Astrocyte (in vitro differentiated cells and primary cell): ENCODE data around the gene PRRT1B. TPM values are rescaled to one million over a fixed set of nuclear protein-coding genes. Genes with fewer than 3 reads are reported as not detected.

ENCODE experiments used
- DNase-seq: peaks from one replicate; pipeline ENCODE4 v3.0.0-alpha.2; 2010; ENCODE audit warnings: low read depth
- FAIRE-seq: peaks from 2 replicates; lab custom pipeline; 2011; peaks lifted over from hg19 to GRCh38; lab: Jason Lieb, UNC
- H2AFZ ChIP-seq: 2 replicates; pipeline ENCODE4 v1.6.0; 2012; ENCODE audit warnings: low read depth, low read length, inconsistent platforms
- H3K27ac ChIP-seq: 2 replicates; pipeline ENCODE4 v1.5.1; 2011; ENCODE audit warnings: low read depth, low read length, inconsistent platforms
- H3K27me3 ChIP-seq: 2 replicates; pipeline ENCODE4 v1.6.0; 2011; ENCODE audit warnings: low read length, inconsistent platforms; ENCODE audit not compliant: insufficient read depth
- H3K36me3 ChIP-seq: 2 replicates; pipeline ENCODE4 v1.5.1; 2011; ENCODE audit warnings: low read length, inconsistent platforms; ENCODE audit not compliant: insufficient read depth
- H3K4me1 ChIP-seq: 2 replicates; pipeline ENCODE4 v1.5.1; 2011; ENCODE audit warnings: low read length, inconsistent platforms; ENCODE audit not compliant: insufficient read depth
- H3K4me2 ChIP-seq: 2 replicates; pipeline ENCODE4 v1.6.0; 2012; ENCODE audit warnings: low read length, inconsistent platforms
- H3K4me3 ChIP-seq: 2 replicates; pipeline ENCODE4 v1.5.1; 2011; ENCODE audit warnings: low read depth, mild to moderate bottlenecking, low read length, inconsistent platforms; ENCODE audit not compliant: insufficient read depth
- H3K79me2 ChIP-seq: 2 replicates; pipeline ENCODE4 v1.6.0; 2012; ENCODE audit warnings: mild to moderate bottlenecking, low read length, inconsistent platforms; ENCODE audit not compliant: insufficient read depth
- H3K9ac ChIP-seq: 2 replicates; pipeline ENCODE4 v1.6.0; 2012; ENCODE audit warnings: mild to moderate bottlenecking, low read length, inconsistent platforms
- H3K9me3 ChIP-seq: 2 replicates; pipeline ENCODE4 v1.5.1; 2012; ENCODE audit warnings: low read depth, mild to moderate bottlenecking, low read length, inconsistent platforms; ENCODE audit not compliant: insufficient read depth
- H4K20me1 ChIP-seq: 2 replicates; pipeline ENCODE4 v1.6.0; 2012; ENCODE audit warnings: low read length, inconsistent platforms; ENCODE audit not compliant: insufficient read depth
- H3K27ac Mint-ChIP-seq: one replicate; pipeline ENCODE4 v1.8.0; 2021; ENCODE audit warnings: mild to moderate bottlenecking, mixed read lengths; ENCODE audit not compliant: unreplicated experiment
- H3K27me3 Mint-ChIP-seq: one replicate; pipeline ENCODE4 v1.8.0; 2021; ENCODE audit warnings: low read depth, mixed read lengths; ENCODE audit not compliant: unreplicated experiment
- H3K36me3 Mint-ChIP-seq: one replicate; pipeline ENCODE4 v1.8.0; 2021; ENCODE audit warnings: low read depth, mixed read lengths; ENCODE audit not compliant: unreplicated experiment
- H3K4me1 Mint-ChIP-seq: one replicate; pipeline ENCODE4 v1.8.0; 2021; ENCODE audit warnings: low read depth, mixed read lengths; ENCODE audit not compliant: unreplicated experiment
- H3K4me3 Mint-ChIP-seq: one replicate; pipeline ENCODE4 v1.8.0; 2021; ENCODE audit warnings: mild to moderate bottlenecking, moderate library complexity, mixed read lengths; ENCODE audit not compliant: unreplicated experiment
- H3K9me3 Mint-ChIP-seq: one replicate; pipeline ENCODE4 v1.8.0; 2021; ENCODE audit warnings: mild to moderate bottlenecking, mixed read lengths; ENCODE audit not compliant: unreplicated experiment
- EZH2 ChIP-seq: IDR thresholded peaks from 2 replicates; pipeline ENCODE4 v1.6.1; 2012; ENCODE audit warnings: mild to moderate bottlenecking, low read length, inconsistent platforms; ENCODE audit not compliant: insufficient read depth
- total RNA-seq: library from RNA; stranded (reverse); gene quantifications from 2 replicates; pipeline ENCODE4 v1.2.1, GENCODE V29; 2021
- TF ChIP-seq, protein P1 (sequence below): IDR thresholded peaks from 2 replicates; pipeline ENCODE4 v1.5.1; 2011; ENCODE audit warnings: low read depth, mild to moderate bottlenecking, inconsistent platforms, low read length, moderate library complexity; ENCODE audit not compliant: insufficient read depth

Gene PRRT1B
- total RNA-seq, 1 donor from 2014 or later, result not detected

DNA sequence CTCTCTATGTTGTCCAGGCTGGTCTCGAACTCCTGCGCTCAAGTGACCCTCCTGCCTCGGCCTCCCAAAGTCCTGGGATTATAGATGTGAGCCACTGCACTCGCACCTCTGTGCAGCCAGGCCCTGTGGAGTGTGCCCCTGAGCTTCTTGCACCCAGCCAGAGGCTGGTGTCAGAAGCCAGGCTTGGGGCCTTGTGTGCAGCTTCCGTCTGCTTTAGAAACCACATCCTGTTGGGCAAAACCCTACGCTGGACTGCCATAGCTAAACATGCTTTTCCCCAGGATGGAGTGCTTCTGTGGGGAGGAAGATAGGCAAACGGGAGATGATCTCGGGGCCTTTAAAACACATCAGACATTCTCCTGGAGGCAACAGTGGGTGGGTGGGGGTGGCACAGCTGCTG is 40.1 kb downstream of the PRRT1B start:
- Mint-ChIP-seq H3K9me3 (no peaks in the 10 kb centered on the region), H3K27ac (no peak overlapping the region), H3K36me3 (peaks cover 18% of the 10 kb centered on the region), H3K4me3 (no peak overlapping the region), H3K4me1 (peaks cover 9% of the 10 kb centered on the region), H3K27me3 (no peaks in the 10 kb centered on the region)
- Histone ChIP-seq H3K4me3 (no peak overlapping the region), H3K4me2 (no peak overlapping the region), H3K4me1 (no peaks in the 10 kb centered on the region), H2AFZ (no peak overlapping the region), H3K9ac (no peak overlapping the region), H3K36me3 (peaks cover 3% of the 10 kb centered on the region), H3K27ac (no peak overlapping the region), H3K9me3 (no peaks in the 10 kb centered on the region), H3K27me3 (no peaks in the 10 kb centered on the region), H3K79me2 (no peaks in the 10 kb centered on the region), H4K20me1 (no peaks in the 10 kb centered on the region)
- no peak for TF ChIP-seq EZH2
- TF ChIP-seq, protein P1, sequence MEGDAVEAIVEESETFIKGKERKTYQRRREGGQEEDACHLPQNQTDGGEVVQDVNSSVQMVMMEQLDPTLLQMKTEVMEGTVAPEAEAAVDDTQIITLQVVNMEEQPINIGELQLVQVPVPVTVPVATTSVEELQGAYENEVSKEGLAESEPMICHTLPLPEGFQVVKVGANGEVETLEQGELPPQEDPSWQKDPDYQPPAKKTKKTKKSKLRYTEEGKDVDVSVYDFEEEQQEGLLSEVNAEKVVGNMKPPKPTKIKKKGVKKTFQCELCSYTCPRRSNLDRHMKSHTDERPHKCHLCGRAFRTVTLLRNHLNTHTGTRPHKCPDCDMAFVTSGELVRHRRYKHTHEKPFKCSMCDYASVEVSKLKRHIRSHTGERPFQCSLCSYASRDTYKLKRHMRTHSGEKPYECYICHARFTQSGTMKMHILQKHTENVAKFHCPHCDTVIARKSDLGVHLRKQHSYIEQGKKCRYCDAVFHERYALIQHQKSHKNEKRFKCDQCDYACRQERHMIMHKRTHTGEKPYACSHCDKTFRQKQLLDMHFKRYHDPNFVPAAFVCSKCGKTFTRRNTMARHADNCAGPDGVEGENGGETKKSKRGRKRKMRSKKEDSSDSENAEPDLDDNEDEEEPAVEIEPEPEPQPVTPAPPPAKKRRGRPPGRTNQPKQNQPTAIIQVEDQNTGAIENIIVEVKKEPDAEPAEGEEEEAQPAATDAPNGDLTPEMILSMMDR, result no peak
- no peak for DNase-seq
- FAIRE-seq, result no peak

DNA sequence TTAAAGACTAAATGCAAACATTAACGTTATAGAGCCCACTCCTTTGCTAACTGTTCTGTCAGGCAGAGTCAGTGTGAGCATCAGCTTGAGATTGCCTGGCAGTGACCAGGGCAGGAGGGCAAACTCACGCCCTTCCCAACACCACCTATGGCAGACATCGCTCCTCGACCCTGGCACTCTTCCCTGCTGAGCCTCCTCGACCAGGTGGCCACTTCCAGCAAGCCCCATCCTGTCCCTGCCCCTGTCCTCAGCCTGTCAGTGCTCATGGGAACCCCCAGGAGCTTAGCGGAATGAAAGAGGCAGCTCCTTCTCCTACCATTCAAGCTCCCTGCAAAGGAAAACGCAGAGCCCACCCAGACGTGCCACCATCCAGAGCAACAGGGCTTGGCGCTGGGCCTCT is 42.0 kb downstream of the PRRT1B start:
- no peak overlapping the region for H3K4me3 ChIP-seq
- no peaks in the 10 kb centered on the region for H3K27me3 ChIP-seq
- TF ChIP-seq, protein P1, result no peak
- TF ChIP-seq EZH2, result no peak
- no peak overlapping the region for H3K9ac ChIP-seq
- H3K4me1 ChIP-seq, result no peaks in the 10 kb centered on the region
- H2AFZ ChIP-seq, result no peak overlapping the region
- Mint-ChIP-seq H3K4me3 (no peak overlapping the region), H3K4me1 (peaks cover 23% of the 10 kb centered on the region), H3K36me3 (peaks cover 23% of the 10 kb centered on the region), H3K27ac (no peak overlapping the region), H3K9me3 (no peaks in the 10 kb centered on the region), H3K27me3 (no peaks in the 10 kb centered on the region)
- H3K27ac ChIP-seq, result no peak overlapping the region
- FAIRE-seq, result no peak
- H3K36me3 ChIP-seq, result peaks cover 3% of the 10 kb centered on the region
- no peak overlapping the region for H3K4me2 ChIP-seq
- H4K20me1 ChIP-seq, result peaks cover 3% of the 10 kb centered on the region
- H3K9me3 ChIP-seq, result no peaks in the 10 kb centered on the region
- no peaks in the 10 kb centered on the region for H3K79me2 ChIP-seq
- no peak for DNase-seq

DNA sequence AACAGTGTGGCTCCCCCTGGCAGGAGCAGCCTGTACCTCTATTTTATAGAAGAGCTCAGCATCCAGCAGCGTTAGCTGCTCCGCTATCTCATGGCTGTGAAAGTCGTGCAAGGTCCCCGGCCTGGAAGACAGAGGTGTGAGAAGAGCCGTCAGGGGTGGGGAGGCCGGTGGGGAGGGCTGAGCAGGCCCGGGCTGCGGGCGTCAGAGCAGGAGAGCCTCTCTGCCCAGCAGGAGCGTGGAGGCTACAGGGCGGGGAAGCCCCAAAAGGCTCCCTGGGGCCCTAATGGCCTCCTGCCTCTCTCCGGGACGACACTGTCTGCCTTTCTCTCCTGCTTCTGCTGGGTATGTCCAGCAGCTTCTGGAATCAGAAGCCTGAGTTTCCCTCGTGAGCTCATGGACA is 42.6 kb downstream of the PRRT1B start:
- H3K4me3 Mint-ChIP-seq, result no peak overlapping the region
- H3K27ac Mint-ChIP-seq, result no peak overlapping the region
- H3K9ac ChIP-seq, result no peak overlapping the region
- no peak for DNase-seq
- peaks cover 25% of the 10 kb centered on the region for H3K4me1 Mint-ChIP-seq
- no peak for FAIRE-seq
- no peaks in the 10 kb centered on the region for H3K4me1 ChIP-seq
- no peaks in the 10 kb centered on the region for H3K79me2 ChIP-seq
- TF ChIP-seq EZH2, result no peak
- TF ChIP-seq, protein P1, result no peak
- H2AFZ ChIP-seq, result no peak overlapping the region
- H4K20me1 ChIP-seq, result peaks cover 3% of the 10 kb centered on the region
- no peaks in the 10 kb centered on the region for H3K9me3 ChIP-seq
- peaks cover 25% of the 10 kb centered on the region for H3K36me3 Mint-ChIP-seq
- H3K9me3 Mint-ChIP-seq, result no peaks in the 10 kb centered on the region
- no peaks in the 10 kb centered on the region for H3K27me3 ChIP-seq
- H3K36me3 ChIP-seq, result peaks cover 3% of the 10 kb centered on the region
- H3K4me3 ChIP-seq, result no peak overlapping the region
- H3K27me3 Mint-ChIP-seq, result no peaks in the 10 kb centered on the region
- H3K4me2 ChIP-seq, result no peak overlapping the region
- no peak overlapping the region for H3K27ac ChIP-seq
